Right lobe of liver (tissue), 6 donors: ENCODE measurements around the gene RPA1. TPM values are rescaled to one million over a fixed set of nuclear protein-coding genes. Genes with fewer than 3 reads are reported as not detected.
A peak's percentile ranks its signal among the peaks of the same experiment; 100 is the strongest.

Experiments used
- ATAC-seq, 4 donors: fragments of 200-7000 bp; cut with Tn5 transposase; one replicate each; pipeline ENCODE4 v1.9.1; 2020; ENCODE audit warnings: mild to moderate bottlenecking in 4 of 4, moderate library complexity in 4 of 4
- DNase-seq, 3 donors: peaks; one replicate each; pipeline ENCODE4 v3.0.0-alpha.2; 2020
- H3K27ac ChIP-seq, 3 donors: fragments of 200-600 bp; one replicate each; pipeline ENCODE4 v1.8.0; 2022
- H3K27me3 ChIP-seq, 2 donors: fragments of 200-600 bp; one replicate each; pipeline ENCODE4 v1.8.0; 2022
- H3K36me3 ChIP-seq, 4 donors: fragments of 200-600 bp; sonication (generic) in 1 of 4; one replicate each; pipeline versions ENCODE4 v1.5.1 to v1.8.0; 2017 to 2022; ENCODE audit warnings: control low read depth in 1 of 4
- H3K4me1 ChIP-seq, 4 donors: fragments of 200-600 bp; sonication (generic) in 1 of 4; one replicate each; pipeline versions ENCODE4 v1.5.1 to v1.8.0; 2017 to 2022; ENCODE audit warnings: control low read depth in 1 of 4
- H3K4me3 ChIP-seq, 3 donors: fragments of 200-600 bp; one replicate each; pipeline ENCODE4 v1.8.0; 2022
- H3K9me3 ChIP-seq, 4 donors: fragments of 200-600 bp; sonication (generic) in 1 of 4; one replicate each; pipeline versions ENCODE4 v1.5.1 to v1.8.0; 2017 to 2022; ENCODE audit warnings: control low read depth in 1 of 4
- CTCF ChIP-seq, 4 donors: fragments of 200-600 bp in 3 of 4; fragments of 450-650 bp in 1 of 4; IDR thresholded peaks; one replicate each; pipeline versions ENCODE4 v1.5.1 to v1.8.0; 2016 to 2022; ENCODE audit warnings: antibody characterized with exemption in 4 of 4, mild to moderate bottlenecking in 2 of 4
- POLR2A ChIP-seq: fragments of 450-650 bp; IDR thresholded peaks from one replicate; pipeline ENCODE4 v1.6.1; 2017; ENCODE audit warnings: antibody characterized with exemption, mild to moderate bottlenecking
- WGBS: methylation state at CpG from one replicate; pipeline ENCODE4 v1.1.6; 2018; ENCODE audit warnings: low coverage, low lambda C conversion rate; ENCODE audit not compliant: insufficient coverage; ENCODE audit errors: missing lambda C conversion rate; 5-methylcytosine and 5-hydroxymethylcytosine counted together
- intact Hi-C, 2 donors: fragments of 100-400 bp; cut with DNase I; formaldehyde crosslinking; loops; one replicate each; pipeline versions ENCODE4 v1.11.2 to v1.14.1; 2022
- total RNA-seq, 6 experiments: library from RNA; depleted of rRNA in 2 of 6; stranded (reverse); fragments of >200 nt in 2 of 6; fragmentation: NEBNext Ultra II Directional in 3 of 6; extraction: Animal tissue kit (Norgen Biotek cat#: 25700) in 3 of 6; gene quantifications; one replicate each; pipeline versions ENCODE4 v1.1.0 to v1.2.4, GENCODE V29; 2016 to 2023
- donor health status: DM: no; HTN: yes; CAD: no.
- donor health status: DM: no; HTN: no; CAD: no.
- donor health status: DM: no; HTN: no; CAD: no.
- donor health status: DM: no; HTN: yes; CAD: no.
- donor health status: DM: no; HTN: yes; CAD: no.

The RPA1 gene
- total RNA-seq, 6 experiments from 2014 or later: 10.9 to 35.5 (median 29.2) TPM

DNA sequence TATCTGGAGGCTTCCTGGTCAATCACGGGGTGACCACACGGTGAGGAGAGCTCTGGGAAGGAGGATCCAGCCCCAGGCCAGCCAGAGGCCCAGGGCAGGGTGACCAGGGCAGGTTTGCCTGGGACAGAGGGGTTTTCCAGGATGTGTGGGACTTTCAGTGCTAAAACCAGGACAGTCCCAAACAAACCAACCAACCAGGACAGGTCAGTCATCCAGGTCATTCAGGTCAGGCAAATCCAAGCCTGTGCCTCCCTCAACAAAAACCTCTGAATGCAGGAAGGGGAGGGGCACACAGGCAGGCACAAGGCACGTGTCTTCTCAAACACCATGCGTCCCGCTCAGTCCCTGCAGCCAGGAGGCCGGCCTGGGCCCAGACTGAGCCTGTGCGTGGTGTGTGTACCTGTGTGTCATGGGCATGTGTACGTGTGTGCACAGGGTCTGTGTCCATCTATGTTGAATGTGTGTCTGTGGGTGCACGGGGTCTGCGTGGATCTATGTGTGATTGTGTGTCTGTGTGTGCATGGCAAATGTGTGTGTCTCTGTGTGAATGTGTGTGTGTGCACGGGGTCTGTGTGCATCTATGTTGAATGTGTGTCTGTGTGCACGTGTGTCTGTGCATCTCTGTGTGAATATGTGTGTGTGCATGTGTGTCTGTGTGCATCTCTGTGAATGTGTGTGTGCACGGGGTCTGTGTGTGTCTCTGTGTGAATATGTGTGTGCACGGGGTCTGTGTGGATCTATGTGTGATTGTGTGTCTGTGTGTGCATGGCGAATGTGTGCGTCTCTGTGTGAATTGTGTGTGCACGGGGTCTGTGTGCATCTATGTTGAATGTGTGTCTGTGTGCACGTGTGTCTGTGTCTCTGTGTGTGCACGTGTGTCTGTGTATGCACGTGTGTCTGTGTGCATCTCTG lies 116.5 kb downstream of the RPA1 start:
- intact Hi-C loops: no loop called here
- WGBS: 68% methylated on average over 11 of the region's 20 CpGs
- Histone ChIP-seq H3K27me3 (no peaks in the 10 kb centered on the region), H3K9me3 (no peaks in the 10 kb centered on the region), H3K4me1 (no peaks in the 10 kb centered on the region), H3K27ac (no peak overlapping the region), H3K36me3 (no peaks in the 10 kb centered on the region), H3K4me3 (no peak overlapping the region)
- DNase-seq (no peak), ATAC-seq (peak; percentile 36 to 83 (median 58))
- TF ChIP-seq CTCF (IDR thresholded peaks at IDR 0.05): no peak

DNA sequence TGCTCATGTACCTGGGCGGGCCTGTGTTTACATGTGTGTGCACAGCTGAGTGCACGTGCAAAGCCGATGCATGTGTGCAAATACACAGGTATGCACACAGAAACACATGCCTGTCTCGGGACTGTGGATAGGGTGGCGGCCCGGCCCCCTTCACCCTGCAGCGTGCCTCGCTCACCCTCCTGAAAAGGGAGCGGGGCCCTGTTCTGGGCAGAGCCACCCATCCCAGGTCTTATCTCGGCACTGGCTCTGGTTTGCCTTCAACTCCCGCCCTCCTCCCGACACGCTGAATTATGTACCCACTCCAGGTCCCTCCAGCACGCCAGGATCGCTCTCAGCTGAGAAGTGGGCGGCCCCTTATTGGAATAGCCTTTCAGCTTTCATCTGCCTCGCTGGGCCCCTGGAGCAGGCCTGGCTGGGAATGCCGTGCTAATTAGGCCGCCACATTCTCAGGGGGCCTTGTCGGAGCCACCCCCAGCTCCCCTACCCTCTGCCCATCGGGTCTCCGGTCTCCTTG lies 117.5 kb downstream of the RPA1 start:
- ATAC-seq: no peak
- Histone ChIP-seq H3K4me1 (no peaks in the 10 kb centered on the region), H3K4me3 (no peak overlapping the region), H3K9me3 (no peaks in the 10 kb centered on the region), H3K27me3 (no peaks in the 10 kb centered on the region), H3K27ac (no peak overlapping the region), H3K36me3 (no peaks in the 10 kb centered on the region)
- 90% methylated on average over 6 of the region's 22 CpGs for WGBS
- TF ChIP-seq CTCF (IDR thresholded peaks at IDR 0.05): no peak
- TF ChIP-seq POLR2A: no peak
- intact Hi-C loops: no loop called here
- DNase-seq: no peak

GRCh38 chr17:1947743-1948516 lies 118.1 kb downstream of the RPA1 start:
- no peak for DNase-seq
- Histone ChIP-seq H3K36me3 (no peaks in the 10 kb centered on the region), H3K27ac (no peak overlapping the region), H3K4me3 (no peak overlapping the region), H3K9me3 (no peaks in the 10 kb centered on the region), H3K4me1 (no peaks in the 10 kb centered on the region), H3K27me3 (no peaks in the 10 kb centered on the region)
- TF ChIP-seq CTCF (IDR thresholded peaks at IDR 0.05) (no peak), POLR2A (no peak)
- ATAC-seq: peak in 1 of 4 donors; percentile 4
- intact Hi-C loops: no loop called here
- WGBS: no CpG with 5 or more reads among the region's 22 CpGs

GRCh38 chr17:1948517-1948825 lies 118.7 kb downstream of the RPA1 start:
- WGBS: 88% methylated on average over 10 of the region's 14 CpGs
- no peaks in the 10 kb centered on the region for H3K27me3 ChIP-seq
- no peaks in the 10 kb centered on the region for H3K36me3 ChIP-seq
- no peaks in the 10 kb centered on the region for H3K9me3 ChIP-seq
- no peak overlapping the region for H3K4me3 ChIP-seq
- intact Hi-C loops: no loop called here
- ATAC-seq (no peak), DNase-seq (no peak)
- no peak overlapping the region for H3K27ac ChIP-seq
- TF ChIP-seq POLR2A (no peak), CTCF (IDR thresholded peaks at IDR 0.05) (no peak)
- no peaks in the 10 kb centered on the region for H3K4me1 ChIP-seq

Other genes with a start within 250 kb of the RPA1 start
- 1 to 10 TPM; 1.4 to 8.9 (median 5.1) TPM for gene SLC43A2, start 201.2 kb upstream of the RPA1 start, total RNA-seq
- gene SCARF1, start 184.3 kb upstream of the RPA1 start, total RNA-seq: 10 to 100 TPM in 2 of 6 experiments, 1 to 10 TPM in 4; 6.9 to 16.9 (median 8.4) TPM
- gene RILP, start 180.1 kb upstream of the RPA1 start, total RNA-seq: 10 to 100 TPM; 14.6 to 47.3 (median 23.9) TPM
- 100 to 1,000 TPM in 3 of 6 experiments, 10 to 100 TPM in 3; 79.3 to 116 (median 102) TPM for gene PRPF8, start 145.1 kb upstream of the RPA1 start, total RNA-seq
- 10 to 100 TPM in 1 of 6 experiments, 1 to 10 TPM in 5; 2.5 to 17.7 (median 3.7) TPM for gene TLCD2, start 119.6 kb upstream of the RPA1 start, total RNA-seq
- gene WDR81, start 105.3 kb upstream of the RPA1 start, total RNA-seq: 10 to 100 TPM; 23.0 to 27.2 (median 23.9) TPM
- 1,000 to 10,000 TPM; 1,040 to 1,391 (median 1,137) TPM for gene SERPINF2, start 87.1 kb upstream of the RPA1 start, total RNA-seq
- gene SERPINF1, start 67.9 kb upstream of the RPA1 start, total RNA-seq: 1,000 to 10,000 TPM in 2 of 6 experiments, 100 to 1,000 TPM in 4; 621 to 1,110 (median 800) TPM
- gene SMYD4, start 103 bp upstream of the RPA1 start, total RNA-seq: 1 to 10 TPM; 4.6 to 6.7 (median 6.0) TPM
- gene RTN4RL1, start 195.3 kb downstream of the RPA1 start, total RNA-seq: 1 to 10 TPM in 5 of 6 experiments, under 1 TPM in 1; 0.54 to 2.6 (median 1.4) TPM
- gene DPH1, start 200.1 kb downstream of the RPA1 start, total RNA-seq: 10 to 100 TPM; 20.0 to 41.1 (median 25.4) TPM
- gene OVCA2, start 212.0 kb downstream of the RPA1 start, total RNA-seq: 10 to 100 TPM; 10.3 to 36.2 (median 14.8) TPM
- gene HIC1, start 225.1 kb downstream of the RPA1 start, total RNA-seq: 10 to 100 TPM in 2 of 6 experiments, 1 to 10 TPM in 4; 4.7 to 14.8 (median 6.1) TPM